HK-2 (cell line): ENCODE data around the gene TCEA2.
"Not testable (repeated sequence)": the region's sequence is repeated elsewhere in the genome, so short reads cannot be mapped to it uniquely, and the experiment has no call there.

Experiments
- DNase-seq: peaks from one replicate; pipeline ENCODE4 v3.0.0-alpha.2; 2018; ENCODE audit not compliant: unreplicated experiment

TCEA2 gene

DNA sequence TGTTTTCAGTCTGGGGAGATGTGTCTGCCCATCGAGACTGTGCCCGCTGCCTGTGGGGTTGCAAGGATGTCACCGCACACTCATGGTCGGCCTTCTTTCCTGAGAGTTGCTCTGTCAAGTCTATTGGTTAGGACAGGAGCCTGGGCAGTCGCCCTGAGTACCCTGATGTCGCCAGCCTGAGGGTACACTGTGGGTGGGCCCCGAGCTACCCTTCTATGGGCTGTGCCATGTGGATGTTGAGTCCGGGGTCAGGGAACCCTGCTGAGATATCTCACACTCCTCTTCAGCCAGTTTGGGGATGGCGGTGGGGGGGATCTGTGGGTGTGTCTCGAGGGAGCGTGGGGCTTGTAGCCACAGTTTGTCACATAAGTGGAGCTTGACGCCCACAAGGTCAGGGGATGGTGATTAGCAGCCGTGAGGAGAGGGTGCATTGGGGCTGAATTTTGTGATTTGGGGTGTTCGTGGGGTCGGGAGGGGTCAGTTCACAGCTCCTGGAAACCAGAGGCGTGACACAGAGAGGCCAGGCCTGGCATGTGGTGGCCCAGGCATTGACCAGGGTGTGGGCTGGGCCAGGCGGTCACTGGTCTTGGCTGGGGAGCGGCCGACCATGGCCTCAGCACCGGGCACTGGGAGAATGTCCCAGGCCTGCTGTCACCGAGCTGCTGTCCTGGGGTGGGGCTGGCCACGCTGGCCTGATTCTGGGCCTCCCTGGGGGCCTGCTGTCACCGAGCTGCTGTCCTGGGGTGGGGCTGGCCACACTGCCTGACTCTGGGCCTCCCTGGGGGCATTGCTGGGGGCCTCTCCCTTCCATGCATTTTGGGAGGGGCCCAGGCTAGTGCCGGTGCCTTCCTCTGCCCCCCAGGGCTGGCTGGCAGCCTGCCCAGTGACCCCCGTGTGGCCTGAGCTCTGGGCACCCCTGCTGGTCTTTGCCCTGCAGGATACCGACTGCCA lies 46.0 kb downstream of the TCEA2 start:
- no peak for DNase-seq

DNA sequence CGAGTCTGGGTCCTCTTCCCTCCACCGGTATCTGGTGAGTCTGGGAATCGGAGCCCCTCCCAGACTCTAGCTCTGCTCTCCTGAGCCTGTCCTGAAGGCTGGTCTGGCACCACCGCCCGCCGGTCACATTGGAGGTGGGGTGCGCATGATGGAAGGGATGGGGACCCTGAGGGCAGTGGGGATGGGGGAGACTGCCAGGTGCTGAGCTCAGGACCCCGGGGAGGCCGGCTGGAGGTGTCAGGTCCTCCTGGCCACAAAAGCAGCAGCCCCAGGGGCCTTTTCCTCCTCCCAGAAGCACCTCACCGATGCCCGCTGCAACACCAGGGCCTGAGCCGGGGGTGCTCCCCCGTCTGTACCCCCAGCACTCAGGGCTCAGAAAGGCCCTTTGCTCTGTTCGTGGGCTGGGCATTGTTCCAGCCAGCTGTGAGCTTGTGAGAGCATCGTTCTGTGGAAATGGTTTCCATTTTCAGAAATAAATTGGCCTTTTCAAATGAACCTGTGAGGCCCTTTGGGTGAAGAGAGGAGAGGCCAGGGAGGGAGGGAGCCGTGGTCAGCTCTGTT lies 46.9 kb downstream of the TCEA2 start:
- no peak for DNase-seq

DNA sequence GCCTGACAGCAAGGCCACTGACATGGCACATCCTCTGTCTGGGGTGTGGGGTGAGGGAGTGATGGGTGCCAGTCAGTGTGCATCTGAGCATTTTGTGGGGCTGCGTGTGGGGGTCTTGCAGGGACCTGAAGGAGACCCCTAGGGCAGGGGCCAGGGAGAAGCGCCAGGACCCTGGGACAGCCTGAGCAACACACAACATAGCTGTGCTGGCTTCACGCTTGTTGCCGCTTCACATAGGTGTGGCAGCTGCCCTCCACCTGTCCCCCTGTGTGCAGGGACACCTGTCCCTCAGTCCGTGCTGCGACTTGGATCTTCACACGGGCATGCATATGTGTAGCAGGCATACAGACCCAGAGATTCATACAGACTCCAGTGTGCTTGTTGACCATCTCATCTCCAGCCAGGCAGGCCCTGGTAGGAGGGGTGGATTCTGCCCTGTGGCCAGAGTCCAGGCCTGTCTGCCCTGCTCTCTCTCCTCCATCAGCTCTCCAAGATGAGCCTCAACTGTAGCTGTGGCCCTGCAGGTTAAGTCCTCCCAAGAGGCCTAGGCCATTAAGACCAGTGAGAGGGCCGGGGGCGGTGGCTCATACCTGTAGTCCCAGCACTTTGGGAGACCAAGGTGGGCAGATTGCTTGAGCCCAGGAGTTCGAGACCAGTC lies 47.5 kb downstream of the TCEA2 start:
- DNase-seq: no peak

DNA sequence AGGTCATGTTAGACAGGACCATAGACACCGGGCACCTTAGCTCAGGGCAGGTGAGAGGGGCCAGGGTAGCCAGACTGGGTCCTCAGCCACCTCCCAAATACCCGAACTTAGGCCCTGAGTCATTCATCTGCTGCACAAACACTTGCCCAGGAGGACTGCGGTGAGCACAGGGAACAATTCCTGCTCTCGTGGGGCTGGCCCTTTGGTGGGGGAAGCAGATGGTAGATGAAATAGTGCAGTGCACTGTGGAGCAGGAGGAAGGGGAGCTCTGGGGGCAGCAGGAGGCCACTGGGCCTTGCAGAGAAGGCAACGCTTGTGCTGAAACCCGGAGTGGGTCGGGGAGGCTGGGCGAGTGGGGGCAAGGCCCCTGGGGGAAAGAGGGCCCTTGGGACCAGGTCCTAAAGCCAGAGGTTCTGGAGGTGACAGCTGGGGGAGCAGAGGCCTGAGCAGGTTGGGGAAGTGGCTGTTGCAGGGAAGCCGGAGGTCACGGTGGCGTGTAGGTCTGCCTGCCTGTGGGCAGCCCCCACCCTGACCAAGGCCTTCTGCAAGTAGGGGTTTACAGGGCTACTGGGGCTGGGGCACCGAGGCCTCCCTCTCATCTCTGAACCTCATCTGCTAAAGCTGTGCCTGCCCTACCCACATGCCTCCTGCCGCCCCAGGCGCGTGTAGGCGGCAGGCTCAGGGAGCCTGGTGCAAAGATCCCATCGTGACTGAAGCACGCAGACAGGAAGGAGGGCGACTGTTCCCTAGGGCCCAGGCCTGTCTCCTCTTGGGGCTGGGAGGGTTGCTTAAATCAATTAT lies 49.0 kb downstream of the TCEA2 start:
- DNase-seq: no peak

DNA sequence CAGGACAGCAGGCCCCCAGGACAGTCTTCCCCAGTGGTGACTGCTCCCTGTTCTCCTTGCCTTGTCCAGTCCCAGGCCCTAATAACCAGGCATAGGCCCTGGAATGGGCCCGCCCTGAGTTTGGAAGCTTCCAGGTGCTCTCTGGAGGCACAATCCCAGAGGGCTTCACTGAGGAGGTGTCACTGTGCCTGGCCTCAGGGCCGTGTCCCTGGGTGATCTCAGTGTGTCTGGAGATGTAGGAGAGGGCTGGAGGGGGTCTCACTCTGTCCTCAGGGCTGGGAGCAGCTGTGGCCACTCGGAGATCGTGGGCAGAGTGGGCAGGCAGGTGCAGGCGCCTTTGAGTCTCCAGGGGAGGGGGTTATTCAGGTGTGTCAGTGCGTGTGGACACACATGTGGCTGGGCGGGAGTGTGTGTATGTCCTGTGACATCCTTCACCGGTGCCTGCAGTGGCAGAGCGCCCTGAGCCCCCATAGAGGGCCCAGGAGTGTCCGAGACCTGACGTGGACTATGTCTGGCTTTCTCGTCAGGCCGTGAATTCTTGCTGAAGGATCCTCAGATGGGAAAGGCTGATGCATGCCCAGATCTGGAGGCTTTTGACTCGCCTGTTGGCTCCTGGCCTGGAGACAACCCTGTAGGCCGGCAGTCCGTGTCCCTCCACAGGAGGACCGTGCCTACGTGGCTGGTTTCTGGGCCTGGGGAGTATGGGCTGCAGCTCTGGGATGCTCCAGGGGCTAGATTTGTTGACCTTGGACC lies 49.9 kb downstream of the TCEA2 start:
- DNase-seq: no peak

DNA sequence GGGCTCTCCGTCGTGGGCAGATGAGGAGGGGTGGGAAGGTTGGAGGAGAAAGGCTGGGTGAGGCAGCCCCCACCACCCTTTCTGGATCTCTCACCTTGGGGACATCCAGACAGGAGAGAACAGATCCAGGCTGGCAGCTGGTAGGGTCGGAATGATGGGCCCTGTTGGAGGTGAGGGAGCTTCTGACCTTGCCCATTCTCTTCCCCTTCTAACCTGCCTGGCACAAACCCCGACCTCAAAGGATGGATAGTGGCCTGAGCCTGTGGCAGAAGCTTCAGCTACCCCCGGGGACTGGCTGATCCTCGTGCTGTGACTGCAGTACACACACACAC lies 50.4 kb downstream of the TCEA2 start:
- DNase-seq: peak; percentile 0

DNA sequence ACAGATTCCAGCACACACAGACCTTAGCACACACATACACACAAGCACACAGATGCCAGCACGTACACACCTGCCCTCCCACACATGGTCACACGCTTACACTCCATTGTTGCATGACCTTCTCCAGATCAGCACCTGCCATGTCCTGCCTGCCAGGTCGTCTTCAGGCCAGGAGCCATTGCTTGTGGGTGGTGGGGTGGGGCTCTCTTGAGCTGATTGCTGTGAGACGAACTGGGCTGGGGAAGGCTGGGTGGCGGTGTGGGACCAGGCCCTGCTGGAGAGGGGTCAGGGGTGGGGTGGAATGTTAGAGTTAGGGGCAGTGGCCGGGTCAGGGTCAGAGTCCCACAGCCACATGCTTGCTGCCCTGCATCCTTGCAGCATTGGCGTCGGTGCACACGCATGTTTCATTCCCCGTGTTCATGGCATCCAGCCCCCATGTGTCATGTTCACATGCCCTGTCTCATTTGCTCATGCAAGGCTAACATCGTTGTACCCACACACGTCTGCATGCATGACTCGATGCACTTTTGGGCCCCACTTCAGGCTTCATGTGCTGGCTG lies 50.9 kb downstream of the TCEA2 start:
- DNase-seq: no peak

DNA sequence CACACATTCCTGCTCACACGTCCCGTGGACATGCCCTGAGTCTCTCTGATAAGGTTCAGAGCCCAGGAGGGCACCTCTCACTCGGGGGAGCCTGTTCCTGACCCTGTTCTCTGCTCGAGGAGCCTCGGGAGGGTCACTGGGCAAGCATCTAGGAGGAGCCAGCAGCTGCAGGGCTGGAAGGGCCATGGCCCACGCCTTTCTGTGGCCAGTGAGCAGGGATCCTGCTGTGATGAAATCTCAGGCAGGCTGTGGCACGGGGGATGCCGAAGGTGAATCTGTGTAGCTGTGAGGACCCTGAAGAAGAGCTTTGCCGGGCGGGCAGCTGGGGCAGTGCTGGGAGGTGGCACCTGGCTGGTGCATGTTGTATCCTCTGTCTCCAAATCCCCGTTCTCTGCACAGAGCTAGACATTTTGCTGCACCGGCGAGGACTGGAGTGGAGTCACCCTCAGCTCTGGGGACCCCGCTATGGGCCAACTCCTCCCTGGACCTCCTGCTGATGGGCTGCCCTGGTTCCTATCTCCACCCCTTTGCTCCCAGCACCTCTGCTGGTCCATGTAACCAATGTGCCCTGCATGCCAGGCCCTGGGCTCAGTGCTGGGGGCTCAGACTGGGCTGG lies 51.5 kb downstream of the TCEA2 start:
- no peak for DNase-seq

DNA sequence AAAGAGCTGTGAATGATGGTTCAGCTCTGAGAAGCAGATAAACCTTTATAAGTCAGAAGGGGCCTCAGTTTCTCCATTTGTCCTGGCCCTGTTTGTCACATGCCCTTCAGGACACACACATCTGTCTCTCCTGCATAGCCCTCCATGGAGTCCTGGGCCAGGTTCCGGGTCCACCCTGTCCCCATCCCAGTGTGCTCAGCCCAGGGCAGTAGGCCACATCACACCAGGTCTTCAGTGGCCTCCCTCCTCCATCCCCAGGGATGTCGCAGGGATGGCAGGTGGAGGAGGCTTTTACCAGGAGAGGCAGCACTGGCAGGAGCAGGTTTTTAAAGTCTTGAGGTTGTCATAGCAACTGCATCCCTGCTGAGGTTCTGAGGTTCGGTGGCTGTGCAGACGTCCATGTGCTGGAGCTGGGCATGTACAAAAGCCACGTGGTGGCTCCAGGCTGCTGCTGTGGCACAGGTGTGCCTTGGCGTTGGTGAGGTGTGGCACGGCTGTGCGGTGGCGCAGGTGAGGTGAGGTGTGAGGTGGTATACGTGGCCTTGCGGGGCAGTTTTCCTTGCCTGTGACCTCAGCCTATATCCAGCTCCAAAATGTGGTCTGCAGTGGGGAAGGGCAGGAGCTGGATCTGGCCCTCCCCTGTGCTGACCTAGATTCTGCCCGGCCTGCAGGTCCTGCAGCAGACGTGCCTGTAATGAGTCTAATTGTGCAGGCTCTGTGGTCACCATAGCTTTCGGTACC lies 52.3 kb downstream of the TCEA2 start:
- peak; percentile 1 for DNase-seq

DNA sequence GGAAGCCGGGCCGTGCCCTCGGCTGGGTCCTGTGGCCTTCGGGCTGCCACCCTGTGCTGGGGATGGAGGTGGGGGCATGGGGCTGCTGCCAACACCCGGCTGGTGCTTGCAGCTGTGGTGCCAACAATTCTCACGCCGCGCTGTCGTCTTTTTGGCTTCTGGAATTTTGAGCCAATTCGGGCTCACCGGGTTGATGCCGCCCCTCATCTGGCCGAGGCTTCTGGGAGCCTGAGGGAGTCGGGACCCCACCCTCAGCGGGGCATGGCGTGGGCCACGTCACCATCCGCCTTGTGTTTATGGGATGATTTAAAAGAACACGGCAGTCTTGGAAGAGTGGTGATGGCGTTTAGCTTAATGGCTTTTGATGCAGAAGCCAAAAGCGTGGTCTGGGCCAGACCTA lies 53.0 kb downstream of the TCEA2 start:
- no peak for DNase-seq

DNA sequence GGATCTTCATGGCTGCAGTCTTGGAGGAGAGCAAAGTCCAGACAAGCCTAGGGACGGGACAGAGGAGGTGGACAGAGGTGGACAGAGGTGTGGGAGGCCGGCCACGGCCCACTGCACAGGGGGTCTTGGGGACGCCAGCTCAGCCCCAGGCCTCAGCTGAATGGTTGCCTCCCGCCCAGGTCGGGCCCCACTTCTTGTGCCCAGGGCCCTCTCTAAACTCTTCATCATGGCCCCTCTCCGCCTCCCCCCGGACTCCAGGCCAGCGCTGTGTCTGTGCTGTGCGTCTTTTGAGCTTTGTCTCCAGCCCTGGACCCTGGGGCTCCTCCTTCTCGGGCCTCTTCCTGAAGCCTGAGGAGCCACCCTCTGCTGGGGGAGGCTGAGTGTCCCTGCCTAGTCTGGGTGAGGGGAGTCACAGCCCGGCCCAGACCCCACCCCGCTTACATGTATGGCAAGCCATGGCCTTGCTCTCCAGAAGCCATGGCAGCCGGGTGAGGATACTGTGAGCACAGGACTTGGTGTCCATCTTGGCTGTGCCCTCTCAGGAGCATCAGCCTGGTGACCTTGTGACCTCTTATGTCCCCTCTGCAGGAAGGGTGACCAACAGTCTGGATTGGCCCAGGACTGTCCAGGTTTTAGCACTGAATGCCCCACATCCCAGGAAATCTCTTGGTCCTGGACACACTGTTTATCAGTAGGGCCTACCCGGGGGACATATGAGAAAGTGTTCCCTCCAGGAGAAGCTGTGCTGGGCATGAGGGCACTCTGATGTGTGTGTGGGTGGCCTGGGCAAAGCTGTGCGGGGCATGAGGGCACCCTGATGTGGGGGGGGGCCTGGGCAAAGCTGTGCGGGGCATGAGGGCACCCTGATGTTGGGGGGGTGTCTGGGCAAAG lies 53.8 kb downstream of the TCEA2 start:
- DNase-seq: no peak

DNA sequence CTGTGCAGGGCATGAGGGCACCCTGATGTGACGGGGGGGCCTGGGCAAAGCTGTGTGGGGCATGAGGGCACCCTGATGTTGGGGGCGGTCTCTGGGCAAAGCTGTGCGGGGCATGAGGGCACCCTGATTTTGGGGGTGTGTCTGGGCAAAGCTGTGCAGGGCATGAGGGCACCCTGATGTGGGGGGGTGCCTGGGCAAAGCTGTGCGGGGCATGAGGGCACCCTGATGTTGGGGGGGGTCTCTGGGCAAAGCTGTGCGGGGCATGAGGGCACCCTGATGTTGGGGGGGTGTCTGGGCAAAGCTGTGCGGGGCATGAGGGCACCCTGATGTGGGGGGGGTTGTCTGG lies 54.4 kb downstream of the TCEA2 start:
- DNase-seq: not testable (repeated sequence)

DNA sequence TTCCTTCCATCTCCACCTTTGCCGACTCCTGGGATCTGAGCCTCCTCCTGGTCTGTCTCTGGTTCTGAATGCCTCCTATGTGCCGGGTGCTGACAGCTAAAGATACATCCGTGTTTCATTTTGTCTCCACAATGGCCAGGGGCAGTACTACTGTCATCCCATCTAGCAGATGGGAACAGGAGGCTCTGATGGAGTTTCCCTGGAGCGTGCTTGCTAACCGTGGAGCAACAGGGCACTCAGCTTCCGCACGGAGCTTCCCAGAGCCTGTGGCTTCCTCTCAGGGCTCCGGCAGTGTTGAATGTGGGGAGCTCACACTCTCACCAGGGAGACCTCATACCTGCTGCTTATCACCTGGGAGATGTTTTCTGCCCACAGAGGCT lies 56.3 kb downstream of the TCEA2 start:
- DNase-seq: no peak

DNA sequence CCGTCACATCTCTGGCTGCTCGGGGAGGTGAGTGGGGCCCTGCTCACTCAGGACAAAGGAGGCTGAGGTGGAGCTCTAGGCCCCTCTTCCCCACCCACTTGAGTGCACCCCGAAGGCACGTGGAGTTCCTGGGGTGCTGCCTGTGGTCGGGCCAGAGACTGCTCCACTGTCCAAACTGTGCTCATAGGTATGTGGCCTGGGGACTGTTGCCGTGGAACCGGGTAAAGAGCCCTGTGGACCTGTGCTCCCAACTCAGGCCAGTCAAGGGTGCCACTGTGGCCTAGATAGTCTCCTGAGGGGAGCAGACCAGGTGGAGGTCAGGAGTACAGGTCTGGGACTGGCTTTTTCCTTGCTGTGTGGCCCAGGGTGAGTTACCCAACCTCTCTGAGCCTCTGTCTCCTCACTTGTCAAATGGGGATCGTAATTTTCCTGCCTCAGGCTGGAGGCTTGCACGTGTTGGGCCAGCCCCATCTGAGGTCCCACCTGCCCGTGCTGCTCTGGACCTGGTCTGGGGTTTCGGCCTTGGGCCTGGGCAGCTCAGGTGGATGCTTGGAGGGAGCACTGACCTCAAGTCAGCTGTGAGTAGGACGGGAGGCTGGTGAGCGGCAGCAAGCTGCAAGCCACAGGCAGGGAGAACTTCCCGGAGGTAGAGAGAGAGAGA lies 56.8 kb downstream of the TCEA2 start:
- DNase-seq: no peak

DNA sequence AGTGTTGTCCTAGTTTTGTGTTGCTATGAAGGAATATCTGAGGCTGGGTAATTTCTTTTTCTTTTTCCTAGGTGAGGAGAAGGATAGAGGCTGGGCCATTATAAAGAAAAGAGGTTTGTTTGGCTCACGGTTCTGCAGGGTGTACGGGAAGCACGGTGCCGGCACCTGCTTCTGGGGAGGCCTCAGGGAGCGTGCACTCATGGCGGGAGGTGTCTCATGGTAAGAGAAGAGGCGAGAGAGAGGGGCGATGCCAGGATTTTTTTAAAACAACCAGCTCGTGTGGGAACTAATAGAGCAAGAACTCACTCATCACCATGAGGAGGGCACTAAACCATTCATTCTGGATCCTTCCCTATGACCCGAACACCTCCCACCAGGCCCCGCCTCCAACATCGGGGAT lies 58.6 kb downstream of the TCEA2 start:
- DNase-seq: no peak
